Left lung (tissue), 14 donors: ENCODE measurements around the gene RAB14. TPM values are rescaled to one million over a fixed set of nuclear protein-coding genes. Genes with fewer than 3 reads are reported as not detected.
A peak's percentile ranks its signal among the peaks of the same experiment; 100 is the strongest.

Experiments
- ATAC-seq: fragments of 200-7000 bp; cut with Tn5 transposase; one replicate; pipeline ENCODE4 v1.9.1; 2020; ENCODE audit warnings: moderate library complexity
- DNase-seq, 4 donors: peaks; one replicate each; pipeline ENCODE4 v3.0.0-alpha.2; 2013 to 2020
- H3K27ac ChIP-seq, 2 donors: fragments of 200-600 bp; sonication (generic) in 1 of 2; one replicate each; pipeline versions ENCODE4 v1.5.0 to v1.8.0; 2020 to 2021
- H3K27me3 ChIP-seq, 2 donors: fragments of 200-600 bp; sonication (generic) in 1 of 2; one replicate each; pipeline versions ENCODE4 v1.5.0 to v1.8.0; 2020 to 2021
- H3K36me3 ChIP-seq, 2 donors: fragments of 200-600 bp; sonication (generic) in 1 of 2; one replicate each; pipeline versions ENCODE4 v1.5.0 to v1.8.0; 2020 to 2021
- H3K4me1 ChIP-seq, 2 donors: fragments of 200-600 bp; one replicate each; pipeline ENCODE4 v1.8.0; 2021
- H3K4me3 ChIP-seq, 2 donors: fragments of 200-600 bp; sonication (generic) in 1 of 2; one replicate each; pipeline versions ENCODE4 v1.5.0 to v1.8.0; 2020 to 2021; ENCODE audit warnings: mild to moderate bottlenecking in 1 of 2
- H3K9me3 ChIP-seq, 2 donors: fragments of 200-600 bp; sonication (generic) in 1 of 2; one replicate each; pipeline versions ENCODE4 v1.5.0 to v1.8.0; 2020 to 2021
- intact Hi-C, 2 donors: fragments of 100-400 bp; cut with DNase I; formaldehyde crosslinking; loops; one replicate each; pipeline versions ENCODE4 v1.11.2 to v1.14.2; 2022
- long read RNA-seq, 12 donors: library from polyadenylated mRNA in 2 of 12; unstranded in 2 of 12; transcript quantifications; one replicate each; pipeline ENCODE4 v2.0.0 and lab custom pipeline, GENCODE V29; 2019 to 2026
- polyA plus RNA-seq, 6 donors: library from polyadenylated mRNA; unstranded; fragments of 120-200 nt; gene quantifications; one replicate each; pipeline ENCODE4 v1.2.1, GENCODE V29; 2013; ENCODE audit not compliant: insufficient read length in 6 of 6
- total RNA-seq, 2 donors: library from RNA; stranded (reverse); fragmentation: NEBNext Ultra II Directional; extraction: Animal tissue kit (Norgen Biotek cat#: 25700); gene quantifications; one replicate each; pipeline ENCODE4 v1.2.1, GENCODE V29; 2021
- TF ChIP-seq, protein P1 (sequence below), 2 donors: fragments of 200-600 bp; sonication (generic) in 1 of 2; IDR thresholded peaks; one replicate each; pipeline versions ENCODE4 v1.5.0 to v1.8.0; 2021; ENCODE audit warnings: antibody characterized with exemption in 2 of 2
- donor health status: DM: no; HTN: yes; CAD: no.
- donor health status: DM: no; HTN: no; CAD: no.

The RAB14 gene
- total RNA-seq: 100 to 1,000 TPM in 1 of 2 donors, 10 to 100 TPM in 1; 94.1 to 111 TPM
- 10 to 100 TPM; 81.0 to 92.8 (median 87.5) TPM for polyA plus RNA-seq
- long read RNA-seq, donor 1, full-length matches to known transcripts: 53 of 72 reads
- long read RNA-seq, donor 1, partial matches to known transcripts: 14 of 72 reads
- long read RNA-seq, donor 1, other reads (novel, unspliced or antisense): 5 of 72 reads
- long read RNA-seq, donor 2, full-length matches to known transcripts: 40 of 46 reads
- long read RNA-seq, donor 2, partial matches to known transcripts: 6 of 46 reads
- long read RNA-seq, donor 2, other reads (novel, unspliced or antisense): 0 of 46 reads
- long read RNA-seq, donor 3, full-length matches to known transcripts: 33 of 51 reads
- long read RNA-seq, donor 3, partial matches to known transcripts: 13 of 51 reads
- long read RNA-seq, donor 3, other reads (novel, unspliced or antisense): 5 of 51 reads
- long read RNA-seq, donor 4, full-length matches to known transcripts: 9 of 17 reads
- long read RNA-seq, donor 4, partial matches to known transcripts: 3 of 17 reads
- long read RNA-seq, donor 4, other reads (novel, unspliced or antisense): 5 of 17 reads
- long read RNA-seq, donor 5, full-length matches to known transcripts: 37 of 37 reads
- long read RNA-seq, donor 5, partial matches to known transcripts: 0 of 37 reads
- long read RNA-seq, donor 5, other reads (novel, unspliced or antisense): 0 of 37 reads
- long read RNA-seq, donor 6, full-length matches to known transcripts: 29 of 29 reads
- long read RNA-seq, donor 6, partial matches to known transcripts: 0 of 29 reads
- long read RNA-seq, donor 6, other reads (novel, unspliced or antisense): 0 of 29 reads
- long read RNA-seq, donor 7, full-length matches to known transcripts: 12 of 12 reads
- long read RNA-seq, donor 7, partial matches to known transcripts: 0 of 12 reads
- long read RNA-seq, donor 7, other reads (novel, unspliced or antisense): 0 of 12 reads
- long read RNA-seq, donor 8, full-length matches to known transcripts: 30 of 30 reads
- long read RNA-seq, donor 8, partial matches to known transcripts: 0 of 30 reads
- long read RNA-seq, donor 8, other reads (novel, unspliced or antisense): 0 of 30 reads
- long read RNA-seq, donor 9: 0 reads
- long read RNA-seq, donor 10, full-length matches to known transcripts: 2 of 3 reads
- long read RNA-seq, donor 10, partial matches to known transcripts: 1 of 3 reads
- long read RNA-seq, donor 10, other reads (novel, unspliced or antisense): 0 of 3 reads
- long read RNA-seq, donor 11, full-length matches to known transcripts: 67 of 88 reads
- long read RNA-seq, donor 11, partial matches to known transcripts: 21 of 88 reads
- long read RNA-seq, donor 11, other reads (novel, unspliced or antisense): 0 of 88 reads
- long read RNA-seq, donor 12, full-length matches to known transcripts: 28 of 38 reads
- long read RNA-seq, donor 12, partial matches to known transcripts: 10 of 38 reads
- long read RNA-seq, donor 12, other reads (novel, unspliced or antisense): 0 of 38 reads

DNA sequence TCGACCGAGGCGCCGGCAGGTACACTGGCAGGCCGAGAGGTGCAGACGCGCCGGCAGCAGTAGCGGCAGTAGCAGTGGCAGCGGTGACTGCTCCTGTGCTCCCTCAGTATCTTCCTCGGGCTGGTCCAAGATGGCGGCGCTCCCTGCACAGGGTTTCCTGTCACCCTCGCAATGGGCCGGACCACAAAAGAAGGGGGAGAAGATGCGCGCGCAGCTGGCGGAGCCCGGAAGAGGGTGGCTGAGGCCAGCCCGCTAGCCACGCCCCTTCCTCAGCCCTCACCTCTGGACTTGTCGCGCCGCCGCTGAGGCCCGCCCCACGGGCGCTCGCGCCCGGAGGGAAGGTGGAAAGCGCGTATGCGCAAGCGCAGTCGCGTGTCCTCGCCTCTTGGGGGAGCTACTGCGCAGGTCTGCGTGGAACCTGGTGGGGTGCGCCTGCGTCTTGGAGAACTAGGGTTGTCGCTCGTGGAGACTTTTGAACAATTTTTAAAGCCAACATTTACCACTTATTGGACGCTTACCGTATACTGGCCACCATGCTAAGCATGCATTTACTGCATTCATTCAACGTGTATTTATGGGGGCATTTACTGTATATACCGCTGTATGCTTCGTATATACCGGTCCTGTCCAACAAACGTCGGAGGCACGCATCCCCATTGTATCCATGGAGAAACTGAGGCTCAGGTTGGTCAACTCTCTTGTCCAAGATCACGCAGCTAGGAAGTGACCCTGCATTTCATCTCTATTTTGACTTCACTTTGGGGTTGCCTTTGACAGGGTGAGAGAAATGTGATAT is at the start of gene RAB14:
TSS of gene RAB14 (minus strand) at position 132 of the 796 bp plus-strand sequence. CDS start 8,457 bp downstream, outside the sequence.
- Histone ChIP-seq H3K27me3 (no peaks in the 10 kb centered on the region), H3K27ac (peak within 1 kb of the TSS; percentile 92 to 95), H3K36me3 (no peaks in the 10 kb centered on the region), H3K4me3 (peak within 1 kb of the TSS; percentile 66 to 77), H3K4me1 (peaks cover 23 to 43% of the 10 kb centered on the region in 2 donors), H3K9me3 (no peaks in the 10 kb centered on the region)
- DNase-seq (peak; percentile 99 to 100 (median 100)), ATAC-seq (peak; percentile 93)
- TF ChIP-seq, protein P1, sequence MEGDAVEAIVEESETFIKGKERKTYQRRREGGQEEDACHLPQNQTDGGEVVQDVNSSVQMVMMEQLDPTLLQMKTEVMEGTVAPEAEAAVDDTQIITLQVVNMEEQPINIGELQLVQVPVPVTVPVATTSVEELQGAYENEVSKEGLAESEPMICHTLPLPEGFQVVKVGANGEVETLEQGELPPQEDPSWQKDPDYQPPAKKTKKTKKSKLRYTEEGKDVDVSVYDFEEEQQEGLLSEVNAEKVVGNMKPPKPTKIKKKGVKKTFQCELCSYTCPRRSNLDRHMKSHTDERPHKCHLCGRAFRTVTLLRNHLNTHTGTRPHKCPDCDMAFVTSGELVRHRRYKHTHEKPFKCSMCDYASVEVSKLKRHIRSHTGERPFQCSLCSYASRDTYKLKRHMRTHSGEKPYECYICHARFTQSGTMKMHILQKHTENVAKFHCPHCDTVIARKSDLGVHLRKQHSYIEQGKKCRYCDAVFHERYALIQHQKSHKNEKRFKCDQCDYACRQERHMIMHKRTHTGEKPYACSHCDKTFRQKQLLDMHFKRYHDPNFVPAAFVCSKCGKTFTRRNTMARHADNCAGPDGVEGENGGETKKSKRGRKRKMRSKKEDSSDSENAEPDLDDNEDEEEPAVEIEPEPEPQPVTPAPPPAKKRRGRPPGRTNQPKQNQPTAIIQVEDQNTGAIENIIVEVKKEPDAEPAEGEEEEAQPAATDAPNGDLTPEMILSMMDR (IDR thresholded peaks at IDR 0.05): peak; percentile 25 to 75
- intact Hi-C loops: no loop called here

DNA sequence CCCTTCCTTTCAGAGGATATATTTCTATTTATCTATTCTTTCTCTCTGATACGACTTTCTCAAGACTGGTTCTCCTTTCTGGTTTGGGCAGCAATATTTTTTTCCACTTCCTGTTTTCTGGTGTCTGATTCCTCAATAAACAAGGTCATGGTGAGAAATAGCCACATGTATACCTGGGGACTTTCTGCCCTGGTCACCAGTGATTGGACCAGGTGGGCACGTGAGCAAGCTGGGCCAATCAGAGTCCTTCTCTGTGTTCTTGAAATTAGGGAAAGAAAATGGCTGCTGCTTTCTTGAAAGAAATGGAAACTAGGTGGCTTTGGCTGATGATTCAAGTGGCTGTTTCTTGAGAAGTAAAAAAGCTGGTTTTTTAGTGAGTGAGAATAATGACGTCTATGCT is 47.9 kb upstream of the RAB14 start:
- intact Hi-C loops: no loop called here
- no peaks in the 10 kb centered on the region for H3K36me3 ChIP-seq
- ATAC-seq (peak; percentile 30), DNase-seq (no peak)
- TF ChIP-seq, protein P1 (IDR thresholded peaks at IDR 0.05): no peak
- H3K27me3 ChIP-seq: no peaks in the 10 kb centered on the region
- no peak overlapping the region for H3K4me3 ChIP-seq
- peaks cover 0 to 28% of the 10 kb centered on the region in 2 donors for H3K4me1 ChIP-seq
- H3K9me3 ChIP-seq: peaks cover 0 to under 1% of the 10 kb centered on the region in 2 donors
- peak overlapping the region in 1 of 2 donors; percentile 72 for H3K27ac ChIP-seq

DNA sequence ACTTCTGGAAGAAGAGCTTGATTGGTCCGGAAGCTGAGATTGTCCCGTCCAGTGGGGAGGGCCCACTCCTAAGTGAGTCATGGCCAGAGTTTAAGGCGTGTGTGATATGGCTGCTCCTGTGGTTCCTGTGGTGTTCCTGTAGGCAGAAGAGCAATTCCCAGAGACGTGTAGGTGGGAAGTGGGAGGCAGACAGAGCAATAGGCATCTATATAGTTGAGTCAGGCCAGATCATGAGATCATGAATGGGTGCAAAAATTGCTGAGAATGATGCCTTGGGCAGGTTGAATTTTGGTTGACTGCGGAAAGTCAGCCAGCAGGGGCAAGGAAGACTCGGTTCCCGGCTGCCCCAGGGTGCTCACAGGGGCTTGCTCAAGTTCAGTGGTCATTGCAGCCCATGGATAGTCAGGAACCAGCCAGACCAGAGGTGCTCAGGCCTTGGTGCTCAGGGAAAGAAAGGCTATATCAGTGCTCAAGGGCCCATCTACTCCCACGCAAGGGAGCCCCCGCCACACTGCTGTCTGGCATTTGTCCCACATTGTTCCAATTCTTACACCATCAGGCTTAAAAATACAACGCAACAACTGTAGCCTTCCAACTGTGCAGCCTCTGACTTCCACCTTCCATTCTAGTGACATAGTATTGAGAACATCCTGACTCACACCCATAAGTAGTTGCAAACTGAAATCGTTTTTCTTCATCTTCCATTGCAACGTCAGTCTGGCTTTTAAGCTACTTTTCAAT is 45.3 kb upstream of the RAB14 start:
- Histone ChIP-seq H3K27ac (peak overlapping the region in 1 of 2 donors; percentile 3), H3K9me3 (peaks cover 0 to 12% of the 10 kb centered on the region in 2 donors), H3K36me3 (no peaks in the 10 kb centered on the region), H3K4me1 (peaks cover 0 to 2% of the 10 kb centered on the region in 2 donors), H3K27me3 (no peaks in the 10 kb centered on the region), H3K4me3 (no peak overlapping the region)
- DNase-seq (no peak), ATAC-seq (peak; percentile 65)
- TF ChIP-seq, protein P1 (IDR thresholded peaks at IDR 0.05): no peak
- intact Hi-C loops: no loop called here

DNA sequence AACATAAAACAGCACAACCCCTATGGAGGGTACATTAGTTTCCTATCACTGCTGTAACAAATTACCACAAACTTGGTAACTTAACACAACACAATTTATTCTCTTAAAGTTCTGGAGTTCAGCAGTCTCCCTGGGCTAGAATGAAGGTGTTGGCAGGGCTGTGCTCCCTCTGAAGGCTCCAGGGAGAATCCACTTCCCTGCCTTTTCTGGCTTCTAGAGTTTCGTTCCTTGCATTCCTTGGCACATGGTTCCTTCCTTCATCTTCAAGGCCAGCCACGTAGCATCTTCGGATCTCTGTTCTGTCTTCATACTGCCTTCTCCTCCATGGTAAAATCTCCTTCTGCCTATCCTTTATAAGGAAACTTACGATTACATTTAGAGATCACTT is 41.3 kb upstream of the RAB14 start:
- no peak overlapping the region for H3K4me3 ChIP-seq
- intact Hi-C loops: no loop called here
- no peaks in the 10 kb centered on the region for H3K4me1 ChIP-seq
- no peak overlapping the region for H3K27ac ChIP-seq
- no peak for DNase-seq
- TF ChIP-seq, protein P1 (IDR thresholded peaks at IDR 0.05): no peak
- no peak for ATAC-seq
- no peaks in the 10 kb centered on the region for H3K27me3 ChIP-seq
- peaks cover 0 to 12% of the 10 kb centered on the region in 2 donors for H3K9me3 ChIP-seq
- H3K36me3 ChIP-seq: no peaks in the 10 kb centered on the region
